ENCODE data around the gene RAB3IL1.

Gene RAB3IL1

GRCh38 chr11:61870541-61871031 lies 46.8 kb downstream of the RAB3IL1 start:
- in situ Hi-C loops (cut with HindIII; ENCODE audit: low sequenced_read_pairs), result no loop called here

- in situ Hi-C loops (cut with HindIII; ENCODE audit: low sequenced_read_pairs), result no loop called here
Measured at GRCh38 chr11:61869708-61870451, 47.5 kb downstream of the RAB3IL1 start.

- in situ Hi-C loops (cut with HindIII; ENCODE audit: low sequenced_read_pairs), result no loop called here
Measured at GRCh38 chr11:61869429-61869707, 48.0 kb downstream of the RAB3IL1 start.

- in situ Hi-C loops (cut with HindIII; ENCODE audit: low sequenced_read_pairs), result no loop called here
Measured at GRCh38 chr11:61868571-61869428, 48.6 kb downstream of the RAB3IL1 start.

- in situ Hi-C loops (cut with HindIII; ENCODE audit: low sequenced_read_pairs), result no loop called here
Measured at GRCh38 chr11:61866958-61867343, 50.4 kb downstream of the RAB3IL1 start.

- in situ Hi-C loops (cut with HindIII; ENCODE audit: low sequenced_read_pairs), result no loop called here
Measured at GRCh38 chr11:61866231-61866957, 51.0 kb downstream of the RAB3IL1 start.

- in situ Hi-C loops (cut with HindIII; ENCODE audit: low sequenced_read_pairs), result no loop called here
Measured at GRCh38 chr11:61864814-61865775, 52.3 kb downstream of the RAB3IL1 start.

GRCh38 chr11:61863548-61864081 lies 53.8 kb downstream of the RAB3IL1 start:
- in situ Hi-C loops (cut with HindIII; ENCODE audit: low sequenced_read_pairs), result no loop called here

GRCh38 chr11:61862714-61863547 lies 54.4 kb downstream of the RAB3IL1 start:
- in situ Hi-C loops (cut with HindIII; ENCODE audit: low sequenced_read_pairs), result no loop called here

GRCh38 chr11:61861634-61862033 lies 55.7 kb downstream of the RAB3IL1 start:
- in situ Hi-C loops (cut with HindIII; ENCODE audit: low sequenced_read_pairs), result no loop called here

GRCh38 chr11:61860054-61860903 lies 57.1 kb downstream of the RAB3IL1 start:
- in situ Hi-C loops (cut with HindIII; ENCODE audit: low sequenced_read_pairs), result no loop called here

- in situ Hi-C loops (cut with HindIII; ENCODE audit: low sequenced_read_pairs), result loop anchor here (5.0 kb wide), 1 partner anchor 71 kb away; no protein-coding TSS in a partner anchor
Measured at GRCh38 chr11:61855939-61856680, 61.3 kb downstream of the RAB3IL1 start.

- in situ Hi-C loops (cut with HindIII; ENCODE audit: low sequenced_read_pairs), result loop anchor here (5.0 kb wide), 1 partner anchor 72 kb away; no protein-coding TSS in a partner anchor
Measured at GRCh38 chr11:61854966-61855714, 62.2 kb downstream of the RAB3IL1 start.

- in situ Hi-C loops (cut with HindIII; ENCODE audit: low sequenced_read_pairs), result no loop called here
Measured at GRCh38 chr11:61854206-61854895, 63.0 kb downstream of the RAB3IL1 start.

- in situ Hi-C loops (cut with HindIII; ENCODE audit: low sequenced_read_pairs), result no loop called here
Measured at GRCh38 chr11:61853698-61854169, 63.6 kb downstream of the RAB3IL1 start.

- in situ Hi-C loops (cut with HindIII; ENCODE audit: low sequenced_read_pairs), result no loop called here
Measured at GRCh38 chr11:61851900-61852295, 65.5 kb downstream of the RAB3IL1 start.
